ES-I3 (cell line): ENCODE data around the gene IL21R.

Source experiments
- H3K36me3 ChIP-seq: 2 replicates; pipeline ENCODE4 v1.6.1; 2013; ENCODE audit warnings: mild to moderate bottlenecking, low read length, control low read depth, moderate library complexity; ENCODE audit not compliant: insufficient read depth
- H3K4me1 ChIP-seq: 2 replicates; pipeline ENCODE4 v1.6.1; 2013; ENCODE audit warnings: mild to moderate bottlenecking, control low read depth, low read length; ENCODE audit not compliant: insufficient read depth
- H3K9ac ChIP-seq: 2 replicates; pipeline ENCODE4 v1.6.1; 2013; ENCODE audit warnings: low read depth, mild to moderate bottlenecking, low read length, moderate library complexity
- H3K9me3 ChIP-seq: 2 replicates; pipeline ENCODE4 v1.6.1; 2013; ENCODE audit warnings: mild to moderate bottlenecking, low read length, moderate library complexity; ENCODE audit not compliant: control insufficient read depth, insufficient read depth

IL21R gene

DNA sequence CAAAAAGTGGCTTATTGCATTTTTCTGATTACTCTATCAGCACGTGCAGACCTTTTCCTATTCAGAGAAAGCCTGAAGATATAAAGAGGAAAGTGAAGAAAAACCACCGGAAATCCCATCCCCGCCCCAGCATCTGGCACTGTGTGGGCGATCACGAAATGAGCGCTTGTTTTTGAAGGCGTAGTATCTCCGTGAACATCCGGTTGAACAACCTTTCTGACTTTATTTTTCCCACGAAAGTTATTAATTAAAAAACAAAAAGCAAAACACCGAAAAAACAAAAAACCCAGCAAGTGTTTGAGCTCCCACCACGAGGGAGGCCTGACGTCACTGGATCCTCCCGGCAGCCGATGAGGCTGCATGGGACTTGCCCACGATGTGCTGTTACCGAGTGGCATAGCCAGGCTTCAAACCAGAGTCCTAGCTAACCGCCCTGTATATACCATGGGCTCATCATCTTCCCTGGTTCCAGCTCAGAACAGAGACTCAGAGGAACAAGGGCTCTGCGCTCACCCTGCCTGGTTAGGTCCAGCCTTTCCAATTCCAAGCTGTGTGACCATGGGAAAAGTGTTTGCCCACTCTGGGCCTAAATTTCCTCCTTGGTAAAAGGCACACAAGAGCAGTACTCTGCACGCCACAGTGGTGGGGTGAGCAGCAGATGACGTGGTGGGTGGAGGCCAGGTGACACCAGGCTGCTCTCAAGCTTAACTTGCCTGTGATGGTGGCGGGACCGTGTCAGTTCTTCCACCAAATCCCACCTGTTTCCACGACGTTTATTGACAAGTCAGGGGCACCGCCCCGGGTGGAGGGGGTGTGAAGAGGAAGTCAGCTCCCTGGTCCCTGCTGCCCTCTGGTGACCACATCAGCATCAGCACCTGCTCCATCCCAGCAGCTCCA, 34.3 kb upstream of the IL21R start:
- no peaks in the 10 kb centered on the region; the same call in 1 of the 2 replicates for H3K4me1 ChIP-seq
- H3K9me3 ChIP-seq, result no peaks in the 10 kb centered on the region
- H3K36me3 ChIP-seq, result no peaks in the 10 kb centered on the region
- H3K9ac ChIP-seq, result no peak overlapping the region

- Histone ChIP-seq H3K4me1 (no peaks in the 10 kb centered on the region; the same call in 1 of the 2 replicates), H3K36me3 (no peaks in the 10 kb centered on the region), H3K9ac (no peak overlapping the region), H3K9me3 (no peaks in the 10 kb centered on the region)
Measured at GRCh38 chr16:27368358-27368722, 33.6 kb upstream of the IL21R start.

GRCh38 chr16:27369806-27370205, 32.2 kb upstream of the IL21R start:
- no peak overlapping the region for H3K9ac ChIP-seq
- H3K4me1 ChIP-seq, result no peaks in the 10 kb centered on the region; the same call in 1 of the 2 replicates
- H3K9me3 ChIP-seq, result no peaks in the 10 kb centered on the region
- no peaks in the 10 kb centered on the region for H3K36me3 ChIP-seq

GRCh38 chr16:27370318-27370717, 31.7 kb upstream of the IL21R start:
- Histone ChIP-seq H3K4me1 (no peaks in the 10 kb centered on the region; the same call in 1 of the 2 replicates), H3K9ac (no peak overlapping the region), H3K9me3 (no peaks in the 10 kb centered on the region), H3K36me3 (no peaks in the 10 kb centered on the region)

DNA sequence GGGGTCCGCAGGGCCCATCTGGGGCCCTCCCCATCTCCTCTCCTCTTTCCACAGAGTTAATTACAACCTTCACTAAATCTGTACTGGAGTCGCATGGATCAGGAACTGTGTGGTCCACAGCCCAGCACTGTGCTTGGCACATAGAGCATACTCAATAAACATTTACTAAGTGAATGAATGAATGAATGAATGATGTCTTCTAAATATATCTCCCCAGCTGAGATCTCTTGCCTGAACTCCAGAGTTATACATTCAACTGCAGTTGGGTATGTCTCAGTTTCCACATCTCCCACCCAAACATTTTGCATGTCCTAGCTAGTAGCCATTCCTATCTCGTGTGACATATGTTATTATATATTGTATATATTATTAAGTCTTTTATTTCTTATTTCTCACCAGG, 28.7 kb upstream of the IL21R start:
- Histone ChIP-seq H3K9me3 (no peaks in the 10 kb centered on the region), H3K4me1 (no peaks in the 10 kb centered on the region; the same call in 1 of the 2 replicates), H3K36me3 (no peaks in the 10 kb centered on the region), H3K9ac (no peak overlapping the region)

GRCh38 chr16:27374221-27374803, 27.7 kb upstream of the IL21R start:
- H3K4me1 ChIP-seq, result no peaks in the 10 kb centered on the region; the same call in 1 of the 2 replicates

DNA sequence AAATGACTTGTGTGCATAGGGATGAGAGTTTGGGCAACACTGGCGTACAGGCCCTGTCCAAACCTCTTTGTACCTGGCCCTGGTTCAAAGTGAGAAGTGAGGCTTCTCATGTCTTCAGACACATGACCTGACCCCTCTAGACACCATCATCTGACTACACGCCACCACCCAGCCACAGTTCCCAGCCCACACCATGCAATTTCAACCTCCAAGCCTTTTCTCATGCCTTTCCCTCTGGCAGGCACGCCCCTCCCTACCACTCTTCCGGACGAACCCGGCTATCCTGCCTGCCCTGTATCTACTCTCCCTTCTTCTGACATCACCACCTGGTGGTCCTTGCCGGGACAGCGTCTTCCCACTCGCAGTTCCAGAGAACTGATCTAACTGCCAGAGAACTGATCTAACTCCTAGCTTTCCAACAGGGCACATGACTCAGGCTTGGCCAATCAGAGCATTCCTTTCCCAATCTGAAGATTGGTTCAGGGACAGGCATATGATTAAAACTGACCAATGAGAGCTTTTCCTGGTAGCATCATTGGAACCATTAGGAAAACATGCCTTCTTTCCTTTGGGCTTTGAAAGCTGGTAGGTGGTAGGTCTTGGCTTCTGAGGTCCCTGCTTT, 27.1 kb upstream of the IL21R start:
- H3K9me3 ChIP-seq, result no peaks in the 10 kb centered on the region
- no peak overlapping the region for H3K9ac ChIP-seq
- H3K36me3 ChIP-seq, result no peaks in the 10 kb centered on the region
- no peaks in the 10 kb centered on the region; the same call in 1 of the 2 replicates for H3K4me1 ChIP-seq

More at GRCh38 chr16:27374221-27374803, 27.7 kb upstream of the IL21R start:
- Histone ChIP-seq H3K9me3 (no peaks in the 10 kb centered on the region), H3K36me3 (no peaks in the 10 kb centered on the region), H3K9ac (no peak overlapping the region)

GRCh38 chr16:27377666-27378485, 24.1 kb upstream of the IL21R start:
- no peaks in the 10 kb centered on the region; the same call in 1 of the 2 replicates for H3K4me1 ChIP-seq
- H3K36me3 ChIP-seq, result no peaks in the 10 kb centered on the region
- no peaks in the 10 kb centered on the region for H3K9me3 ChIP-seq
- no peak overlapping the region for H3K9ac ChIP-seq

- no peaks in the 10 kb centered on the region; the same call in 1 of the 2 replicates for H3K4me1 ChIP-seq
- no peaks in the 10 kb centered on the region for H3K36me3 ChIP-seq
- H3K9ac ChIP-seq, result no peak overlapping the region
- H3K9me3 ChIP-seq, result no peaks in the 10 kb centered on the region
Measured at GRCh38 chr16:27378871-27379481, 23.0 kb upstream of the IL21R start.

DNA sequence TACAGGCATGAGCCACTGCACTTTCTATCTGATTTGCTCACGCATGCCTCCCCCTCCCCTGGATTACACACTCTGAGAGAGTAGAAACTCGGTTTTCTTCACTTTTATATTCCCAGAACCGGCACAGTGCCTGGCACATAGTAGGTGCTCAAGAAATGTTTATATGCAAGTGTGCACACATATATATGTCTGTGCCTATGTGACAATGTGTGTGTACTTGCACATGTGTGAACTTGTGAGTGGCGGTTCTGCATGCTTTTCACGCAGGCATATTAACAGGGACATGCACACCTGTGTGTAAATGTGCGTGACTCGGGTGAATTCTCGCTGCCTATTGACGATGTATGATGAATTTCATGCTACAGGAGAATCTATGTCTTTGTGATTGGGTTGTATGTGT, 22.1 kb upstream of the IL21R start:
- no peak overlapping the region for H3K9ac ChIP-seq
- no peaks in the 10 kb centered on the region for H3K36me3 ChIP-seq
- no peaks in the 10 kb centered on the region for H3K4me1 ChIP-seq
- no peaks in the 10 kb centered on the region for H3K9me3 ChIP-seq

DNA sequence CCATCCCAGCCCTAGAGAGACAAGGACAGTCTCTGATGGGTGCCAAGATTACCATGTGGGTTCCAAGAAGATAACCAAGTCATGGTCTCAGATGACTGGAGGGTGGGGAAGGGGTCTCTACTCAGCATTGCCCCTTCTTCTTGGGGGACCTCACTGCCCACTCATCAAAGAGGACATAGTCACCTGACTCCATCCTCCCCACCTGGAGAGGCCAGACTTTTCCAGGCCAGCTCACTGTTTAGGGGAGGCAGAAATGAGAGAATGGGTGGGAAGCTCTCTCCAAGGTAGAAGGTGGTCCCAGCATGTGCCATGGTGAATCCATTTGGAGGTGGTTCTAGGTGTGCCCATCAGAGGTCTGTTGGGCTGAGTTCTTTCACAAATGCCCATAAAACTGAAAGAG, 20.7 kb upstream of the IL21R start:
- no peaks in the 10 kb centered on the region for H3K9me3 ChIP-seq
- no peaks in the 10 kb centered on the region for H3K4me1 ChIP-seq
- H3K36me3 ChIP-seq, result no peaks in the 10 kb centered on the region

DNA sequence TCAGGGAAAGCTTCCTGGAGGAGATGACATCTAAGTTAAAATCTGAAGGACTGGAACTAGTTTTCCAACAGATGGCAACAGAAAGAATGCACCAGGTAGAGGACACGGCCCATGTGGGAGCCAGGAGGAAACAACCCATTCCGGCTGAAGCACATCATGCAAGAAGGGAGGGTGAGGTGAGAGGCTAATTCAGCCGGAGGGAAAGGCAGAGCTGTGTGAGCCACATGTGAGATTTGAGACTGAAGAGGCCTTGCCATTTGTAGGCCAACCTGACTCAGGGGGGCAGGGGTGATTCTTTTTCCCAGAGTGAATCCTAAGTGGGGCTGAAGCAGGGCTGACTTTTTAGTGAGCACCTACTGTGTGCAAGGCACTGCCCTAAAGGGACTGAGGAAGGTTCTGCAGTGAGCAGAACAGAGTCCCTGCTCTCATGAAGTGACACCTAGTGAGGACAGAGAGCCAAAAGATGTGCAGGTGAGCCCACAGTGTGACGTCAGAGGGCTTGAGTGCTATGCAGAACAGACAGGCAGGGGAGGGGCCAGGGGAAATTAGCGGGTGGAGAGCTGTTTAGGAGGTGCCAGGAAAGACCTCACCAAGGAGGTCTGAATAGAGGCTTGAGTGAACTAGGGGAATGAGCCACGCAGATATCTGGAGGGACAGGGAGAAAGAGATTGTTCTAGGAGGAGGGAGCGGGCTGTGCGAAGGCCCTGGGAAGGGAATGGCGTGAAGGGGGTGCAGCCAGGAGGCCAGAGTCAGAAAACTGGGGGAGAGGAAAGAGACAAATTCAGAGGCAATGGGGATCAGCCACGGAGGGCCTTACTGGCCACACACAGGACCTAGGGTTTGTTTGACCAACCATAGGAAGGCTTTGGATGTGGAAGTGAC, 19.8 kb upstream of the IL21R start:
- Histone ChIP-seq H3K9ac (no peak overlapping the region), H3K9me3 (no peaks in the 10 kb centered on the region), H3K36me3 (no peaks in the 10 kb centered on the region), H3K4me1 (no peaks in the 10 kb centered on the region)

More for the DNA sequence above, 20.7 kb upstream of the IL21R start:
- H3K9ac ChIP-seq, result no peak overlapping the region
